HepG2 (cell line): ENCODE measurements around the gene EED. TPM values are rescaled to one million over a fixed set of nuclear protein-coding genes. Genes with fewer than 3 reads are reported as not detected.

Experiments
- ATAC-seq: fragments of 200-7000 bp; cut with Tn5 transposase; 3 replicates; pipeline ENCODE4 v1.9.1; 2020; ENCODE audit warnings: mild to moderate bottlenecking, moderate library complexity
- BruUV-seq: library from RNA; stranded (reverse); fragments of 400-500 nt; replicated peaks from 2 replicates; lab custom pipeline; 2021; lab: Mats Ljungman, UMichigan
- CTCF ChIA-PET: fragments of 300-600 bp; formaldehyde crosslinking; extraction: SDS; loops from one replicate; lab custom pipeline; 2021; ENCODE audit warnings: low total read pairs, inconsistent platforms, low intra/inter-chr PET ratio; lab: Yijun Ruan, JAX
- POLR2A ChIA-PET: fragments of 350-600 bp; sonication (Branson Sonifier 250); formaldehyde crosslinking; loops from one replicate; lab custom pipeline; 2020; ENCODE audit warnings: antibody characterized with exemption, inconsistent platforms; lab: Yijun Ruan, JAX
- DNase-seq: peaks from one replicate; pipeline ENCODE4 v3.0.0-alpha.2; 2015; ENCODE audit warnings: low spot score
- FAIRE-seq: peaks from 3 replicates; lab custom pipeline; 2011; peaks lifted over from hg19 to GRCh38; lab: Jason Lieb, UNC
- H2AFZ ChIP-seq: one replicate; pipeline ENCODE4 v1.6.1; 2011; ENCODE audit warnings: low read length, inconsistent platforms
- H3K27ac ChIP-seq: fragments of 300-600 bp; 3 replicates; pipeline ENCODE4 v1.8.0; 2011; ENCODE audit warnings: mixed run types, mild to moderate bottlenecking, mixed read lengths, low read length, inconsistent platforms; ENCODE audit not compliant: insufficient read depth; ENCODE audit errors: extremely low read length
- H3K27me3 ChIP-seq, 2 experiments: fragments of 200-600 bp in 1 of 2; 2 replicates in 1 of 2; 3 replicates in 1 of 2; pipeline versions ENCODE4 v1.6.0 to v1.8.0; 2011; ENCODE audit warnings: low read length in 2 of 2, mild to moderate bottlenecking in 2 of 2, moderate library complexity in 2 of 2, inconsistent platforms in 1 of 2; ENCODE audit not compliant: insufficient read depth in 2 of 2, control insufficient read depth in 1 of 2
- H3K36me3 ChIP-seq, 2 experiments: fragments of 200-600 bp in 1 of 2; replicated peaks in 1 of 2; 2 replicates in 1 of 2; 3 replicates in 1 of 2; pipeline versions ENCODE4 v1.5.1 to v1.8.0; 2011; ENCODE audit warnings: low read length in 2 of 2, inconsistent platforms in 1 of 2; ENCODE audit not compliant: insufficient read depth in 2 of 2, control insufficient read depth in 1 of 2
- H3K4me1 ChIP-seq: 2 replicates; pipeline ENCODE4 v1.5.1; 2012; ENCODE audit warnings: low read length, inconsistent platforms; ENCODE audit not compliant: insufficient read depth
- H3K4me2 ChIP-seq: 2 replicates; pipeline ENCODE4 v1.6.0; 2011; ENCODE audit warnings: low read depth, low read length, inconsistent platforms
- H3K4me3 ChIP-seq, 3 experiments: fragments of 200-600 bp in 1 of 3; sonication (generic), shearing (Covaris generic) in 1 of 3; replicated peaks in 1 of 3; 2 replicates each; pipeline ENCODE4 v1.5.1; 2011 to 2016; ENCODE audit warnings: low read length in 3 of 3, inconsistent platforms in 2 of 3, low read depth in 2 of 3, mild to moderate bottlenecking in 2 of 3, control low read depth in 1 of 3, mixed read lengths in 1 of 3; ENCODE audit not compliant: insufficient read depth in 1 of 3
- H3K79me2 ChIP-seq: one replicate; pipeline ENCODE4 v1.6.1; 2011; ENCODE audit warnings: low read length, inconsistent platforms; ENCODE audit not compliant: insufficient read depth
- H3K9ac ChIP-seq: 2 replicates; pipeline ENCODE4 v1.6.0; 2011; ENCODE audit warnings: mild to moderate bottlenecking, low read depth, low read length, inconsistent platforms; ENCODE audit not compliant: insufficient read depth
- H3K9me3 ChIP-seq: 2 replicates; pipeline ENCODE4 v1.5.1; 2012; ENCODE audit warnings: mild to moderate bottlenecking, low read length
- H4K20me1 ChIP-seq: 2 replicates; pipeline ENCODE4 v1.6.0; 2011; ENCODE audit warnings: inconsistent platforms, mild to moderate bottlenecking, low read length, moderate library complexity; ENCODE audit not compliant: insufficient read depth
- EP300 ChIP-seq, 3 experiments: sonication (generic) in 1 of 3; formaldehyde crosslinking in 1 of 3; IDR thresholded peaks; 2 replicates each; pipeline versions ENCODE4 v1.5.1 to v1.6.1; 2011 to 2020; ENCODE audit warnings: low read depth in 2 of 3, low read length in 2 of 3, borderline replicate concordance in 1 of 3, improper control_type of control experiment in 1 of 3, mild to moderate bottlenecking in 1 of 3, missing genetic modification reagents in 1 of 3, moderate library complexity in 1 of 3
- FOXK1 ChIP-seq: sonication (generic); formaldehyde crosslinking; IDR thresholded peaks from 2 replicates; pipeline ENCODE4 v1.4.0; 2020; ENCODE audit warnings: low read depth, missing genetic modification reagents, borderline replicate concordance
- HOXD1 ChIP-seq: sonication (generic); formaldehyde crosslinking; IDR thresholded peaks from 2 replicates; pipeline ENCODE4 v1.5.0; 2020; ENCODE audit warnings: missing genetic modification reagents
- MEIS2 ChIP-seq: sonication (generic); formaldehyde crosslinking; IDR thresholded peaks from 2 replicates; pipeline ENCODE4 v1.9.0; 2021; ENCODE audit warnings: mild to moderate bottlenecking, missing genetic modification reagents
- WGBS: methylation state at CpG from one replicate; pipeline ENCODE4 v1.1.6; 2017; ENCODE audit warnings: low lambda C conversion rate; 5-methylcytosine and 5-hydroxymethylcytosine counted together
- in situ Hi-C: cut with HindIII; loops from 2 replicates; pipeline ENCODE4 v1.10.0; 2017; ENCODE audit warnings: low pct_unique_long_range_greater_than_20kb; ENCODE audit not compliant: extremely low pct_ligation_motif_present
- intact Hi-C: fragments of 100-400 bp; cut with micrococcal nuclease; formaldehyde crosslinking; loops from one replicate; pipeline ENCODE4 v1.10.0; 2022; ENCODE audit not compliant: unreplicated experiment
- polyA plus RNA-seq, 8 experiments: library from polyadenylated mRNA; depleted of rRNA in 3 of 8; stranded (reverse) in 7 of 8; unstranded in 1 of 8; fragments of >200 nt; fragmentation: Illumina TruSeq in 4 of 8; extraction: Trizol in 4 of 8; gene quantifications; 2 replicates each; pipeline versions ENCODE4 v1.2.1 to v1.2.3, GENCODE V29; 2011 to 2016; ENCODE audit warnings: low read depth in 4 of 8, missing spikeins in 1 of 8, mixed read lengths in 1 of 8; ENCODE audit not compliant: insufficient read depth in 1 of 8
- total RNA-seq, 5 experiments: library from RNA; depleted of rRNA; stranded (reverse); fragments of >200 nt; fragmentation: Illumina TruSeq; extraction: Trizol; gene quantifications; 2 replicates each; pipeline ENCODE4 v1.2.3, GENCODE V29; 2016; ENCODE audit warnings: low read depth in 1 of 5
- TF ChIP-seq, protein P1 (sequence below): sonication (generic); formaldehyde crosslinking; IDR thresholded peaks from 2 replicates; pipeline ENCODE4 v1.5.1; 2020; ENCODE audit warnings: mild to moderate bottlenecking, missing genetic modification reagents, moderate library complexity
- TF ChIP-seq, protein P2 (sequence below): sonication (generic); formaldehyde crosslinking; IDR thresholded peaks from 2 replicates; pipeline ENCODE4 v1.9.0; 2021; ENCODE audit warnings: missing genetic modification reagents, borderline replicate concordance

EED gene
- total and polyA plus RNA-seq, 2 of the 13 experiments (the other 11 are each of a cell fraction or from before 2014, with no cell fraction given): 11.0 to 28.4 TPM

DNA sequence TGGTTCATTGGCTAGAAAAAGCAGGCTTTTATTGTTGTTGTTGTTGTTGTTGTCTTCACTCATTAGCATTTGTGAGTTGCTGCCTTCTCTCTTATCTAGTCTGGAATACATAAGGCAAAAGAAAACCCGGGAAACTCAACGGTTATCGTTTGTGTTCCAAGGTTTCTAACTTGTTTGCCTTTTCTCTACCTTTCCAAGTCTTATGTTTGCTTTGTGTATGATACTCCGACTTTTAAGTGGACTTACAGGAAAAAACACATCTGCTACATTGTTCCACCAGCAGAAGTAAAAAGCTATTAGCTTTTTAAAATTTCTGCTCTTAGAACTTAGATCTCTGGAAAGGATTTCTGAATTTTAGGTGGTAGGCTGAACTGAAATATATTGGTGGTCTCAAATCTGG is 30.4 kb downstream of the EED start (continued):
- TF ChIP-seq, protein P1, sequence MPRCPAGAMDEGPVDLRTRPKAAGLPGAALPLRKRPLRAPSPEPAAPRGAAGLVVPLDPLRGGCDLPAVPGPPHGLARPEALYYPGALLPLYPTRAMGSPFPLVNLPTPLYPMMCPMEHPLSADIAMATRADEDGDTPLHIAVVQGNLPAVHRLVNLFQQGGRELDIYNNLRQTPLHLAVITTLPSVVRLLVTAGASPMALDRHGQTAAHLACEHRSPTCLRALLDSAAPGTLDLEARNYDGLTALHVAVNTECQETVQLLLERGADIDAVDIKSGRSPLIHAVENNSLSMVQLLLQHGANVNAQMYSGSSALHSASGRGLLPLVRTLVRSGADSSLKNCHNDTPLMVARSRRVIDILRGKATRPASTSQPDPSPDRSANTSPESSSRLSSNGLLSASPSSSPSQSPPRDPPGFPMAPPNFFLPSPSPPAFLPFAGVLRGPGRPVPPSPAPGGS (CRISPR knock-in tag): no peak
- TF ChIP-seq EP300 (IDR thresholded peaks at IDR 0.05; ENCODE audit: low read depth in 2 of 2, low read length in 2 of 2) (no peak), EP300 (CRISPR knock-in tag; IDR thresholded peaks at IDR 0.05; ENCODE audit: borderline replicate concordance) (no peak), HOXD1 (CRISPR knock-in tag) (no peak), MEIS2 (CRISPR knock-in tag) (no peak)
- TF ChIP-seq, protein P2, sequence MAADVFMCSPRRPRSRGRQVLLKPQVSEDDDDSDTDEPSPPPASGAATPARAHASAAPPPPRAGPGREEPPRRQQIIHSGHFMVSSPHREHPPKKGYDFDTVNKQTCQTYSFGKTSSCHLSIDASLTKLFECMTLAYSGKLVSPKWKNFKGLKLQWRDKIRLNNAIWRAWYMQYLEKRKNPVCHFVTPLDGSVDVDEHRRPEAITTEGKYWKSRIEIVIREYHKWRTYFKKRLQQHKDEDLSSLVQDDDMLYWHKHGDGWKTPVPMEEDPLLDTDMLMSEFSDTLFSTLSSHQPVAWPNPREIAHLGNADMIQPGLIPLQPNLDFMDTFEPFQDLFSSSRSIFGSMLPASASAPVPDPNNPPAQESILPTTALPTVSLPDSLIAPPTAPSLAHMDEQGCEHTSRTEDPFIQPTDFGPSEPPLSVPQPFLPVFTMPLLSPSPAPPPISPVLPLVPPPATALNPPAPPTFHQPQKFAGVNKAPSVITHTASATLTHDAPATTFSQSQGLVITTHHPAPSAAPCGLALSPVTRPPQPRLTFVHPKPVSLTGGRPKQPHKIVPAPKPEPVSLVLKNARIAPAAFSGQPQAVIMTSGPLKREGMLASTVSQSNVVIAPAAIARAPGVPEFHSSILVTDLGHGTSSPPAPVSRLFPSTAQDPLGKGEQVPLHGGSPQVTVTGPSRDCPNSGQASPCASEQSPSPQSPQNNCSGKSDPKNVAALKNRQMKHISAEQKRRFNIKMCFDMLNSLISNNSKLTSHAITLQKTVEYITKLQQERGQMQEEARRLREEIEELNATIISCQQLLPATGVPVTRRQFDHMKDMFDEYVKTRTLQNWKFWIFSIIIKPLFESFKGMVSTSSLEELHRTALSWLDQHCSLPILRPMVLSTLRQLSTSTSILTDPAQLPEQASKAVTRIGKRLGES: no peak

DNA sequence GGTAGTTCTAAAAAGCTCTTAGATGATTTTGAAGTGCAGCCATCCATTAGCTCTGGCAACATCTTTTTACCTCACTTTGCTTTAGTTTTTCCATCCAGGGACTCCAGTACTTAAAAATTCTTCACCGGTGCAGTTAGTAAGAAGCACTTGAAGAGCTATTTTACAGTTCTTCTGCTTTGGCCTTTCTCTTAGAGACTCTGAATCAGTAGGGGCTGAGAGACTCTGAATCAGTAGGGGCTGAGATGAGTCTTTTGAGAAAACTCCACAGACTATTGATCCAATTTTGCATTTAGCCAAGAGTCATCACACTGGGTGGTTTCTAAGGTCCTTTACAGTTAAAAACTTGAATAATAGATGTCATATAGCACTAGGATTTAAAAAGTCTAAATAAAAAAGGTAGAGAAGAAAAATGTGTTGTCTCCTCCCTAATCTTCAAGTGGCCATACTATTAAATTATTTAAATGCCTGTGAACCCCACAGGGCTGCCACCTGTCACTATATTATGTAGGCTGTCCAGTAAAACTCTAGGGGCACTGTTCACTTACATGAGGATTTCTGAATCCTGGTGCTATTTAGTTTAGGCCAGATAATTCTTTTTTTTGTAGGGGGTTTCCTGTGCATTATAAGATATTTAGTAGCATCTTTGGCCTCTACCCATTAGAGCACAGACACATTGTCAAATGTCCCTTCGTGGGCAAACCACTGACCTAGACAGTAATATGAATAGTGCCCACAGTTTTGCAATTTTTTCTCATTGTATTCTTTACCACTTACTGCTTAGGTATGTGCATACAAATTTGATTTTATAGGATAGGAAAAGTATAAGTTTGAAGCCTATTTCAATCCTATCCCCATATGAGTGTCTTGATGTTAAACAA is 31.2 kb downstream of the EED start:
- peaks cover 10% of the 10 kb centered on the region for H3K79me2 ChIP-seq
- no peak overlapping the region for H2AFZ ChIP-seq
- H3K4me2 ChIP-seq: no peak overlapping the region
- WGBS: 98% methylated on average over 2 of the region's 2 CpGs
- H3K9ac ChIP-seq: no peak overlapping the region
- peaks cover 6 to 46% of the 10 kb centered on the region in 2 experiments for H3K36me3 ChIP-seq
- ATAC-seq (no peak), DNase-seq (no peak), FAIRE-seq (no peak)
- POLR2A ChIA-PET: no interaction called here
- TF ChIP-seq FOXK1 (CRISPR knock-in tag): no peak
- H3K9me3 ChIP-seq: no peaks in the 10 kb centered on the region
- no TSS peak for BruUV-seq
- in situ Hi-C loops: no loop called here
- H3K27ac ChIP-seq: no peak overlapping the region
- no peaks in the 10 kb centered on the region for H4K20me1 ChIP-seq
- intact Hi-C loops: no loop called here
- CTCF ChIA-PET: no interaction called here
- H3K4me1 ChIP-seq: peaks cover 8% of the 10 kb centered on the region; the same call in 1 of the 2 replicates
- no peak overlapping the region for H3K4me3 ChIP-seq
- no peaks in the 10 kb centered on the region for H3K27me3 ChIP-seq
